OCI-LY7 (cell line): ENCODE results near the gene CCDC78. TPM values are rescaled to one million over a fixed set of nuclear protein-coding genes. Genes with fewer than 3 reads are reported as not detected.
A peak's percentile ranks its signal among the peaks of the same experiment; 100 is the strongest.

ENCODE experiments used
- BruUV-seq: library from RNA; stranded (reverse); fragments of 400-500 nt; replicated peaks from 2 replicates; lab custom pipeline; 2021; lab: Mats Ljungman, UMichigan
- CTCF ChIA-PET: fragments of 300-600 bp; sonication (Branson Sonifier 250); formaldehyde crosslinking; loops from one replicate; lab custom pipeline; 2022; ENCODE audit warnings: antibody characterized with exemption; ENCODE audit not compliant: unreplicated experiment; lab: Charles Lee
- POLR2A ChIA-PET: fragments of 300-600 bp; sonication (Branson Sonifier 250); formaldehyde crosslinking; loops from one replicate; lab custom pipeline; 2022; ENCODE audit warnings: antibody characterized with exemption; lab: Charles Lee
- DNase-seq: peaks from one replicate; pipeline ENCODE4 v3.0.0-alpha.2; 2015; ENCODE audit warnings: low spot score
- H2AFZ ChIP-seq: fragments of 200-600 bp; sonication (generic), shearing (Covaris generic); 2 replicates; pipeline ENCODE4 v1.6.1; 2014; ENCODE audit warnings: mild to moderate bottlenecking, antibody characterized with exemption, low read length, moderate library complexity
- H3K27ac ChIP-seq: fragments of 200-600 bp; sonication (generic); 2 replicates; pipeline ENCODE4 v1.5.1; 2014; ENCODE audit warnings: mixed run types, low read depth, mild to moderate bottlenecking, moderate library complexity, low read length, inconsistent platforms; ENCODE audit not compliant: poor library complexity, severe bottlenecking
- H3K36me3 ChIP-seq: fragments of 200-600 bp; sonication (generic); 2 replicates; pipeline ENCODE4 v1.6.1; 2014; ENCODE audit warnings: mild to moderate bottlenecking, antibody characterized with exemption, low read length, moderate library complexity, mixed read lengths; ENCODE audit not compliant: insufficient read depth
- H3K4me1 ChIP-seq: fragments of 200-600 bp; sonication (generic); 2 replicates; pipeline ENCODE4 v1.5.1; 2014; ENCODE audit warnings: mild to moderate bottlenecking, low read length; ENCODE audit not compliant: insufficient read depth, poor library complexity, severe bottlenecking
- H3K4me2 ChIP-seq: fragments of 200-600 bp; sonication (generic); 2 replicates; pipeline ENCODE4 v1.6.1; 2014; ENCODE audit warnings: mild to moderate bottlenecking, low read length
- H3K4me3 ChIP-seq: fragments of 200-600 bp; sonication (generic); 2 replicates; pipeline ENCODE4 v1.5.1; 2014; ENCODE audit warnings: mild to moderate bottlenecking, low read depth, low read length; ENCODE audit not compliant: poor library complexity, severe bottlenecking
- H3K79me2 ChIP-seq: fragments of 200-600 bp; sonication (generic); 2 replicates; pipeline ENCODE4 v1.6.1; 2016; ENCODE audit warnings: low read depth, mild to moderate bottlenecking, low read length, moderate library complexity, mixed read lengths; ENCODE audit not compliant: insufficient read depth
- H3K9me2 ChIP-seq: fragments of 200-600 bp; sonication (generic); 2 replicates; pipeline ENCODE4 v1.6.1; 2016; ENCODE audit warnings: mild to moderate bottlenecking, low read length, mixed read lengths; ENCODE audit not compliant: insufficient read depth
- H3K9me3 ChIP-seq: fragments of 200-600 bp; sonication (generic); 2 replicates; pipeline ENCODE4 v1.6.1; 2014; ENCODE audit warnings: mild to moderate bottlenecking, mixed run types, low read length, mixed read lengths
- H4K20me1 ChIP-seq: fragments of 200-600 bp; sonication (generic); 2 replicates; pipeline ENCODE4 v1.6.1; 2014; ENCODE audit warnings: mild to moderate bottlenecking, antibody characterized with exemption, low read length, moderate library complexity, mixed read lengths; ENCODE audit not compliant: insufficient read depth
- EZH2phosphoT487 ChIP-seq: fragments of 200-600 bp; sonication (generic); IDR thresholded peaks from 2 replicates; pipeline ENCODE4 v1.6.1; 2018; ENCODE audit warnings: low read depth, borderline replicate concordance, mild to moderate bottlenecking, mixed run types, antibody characterized with exemption, low read length, moderate library complexity, mixed read lengths
- intact Hi-C: fragments of 100-400 bp; cut with micrococcal nuclease; formaldehyde crosslinking; loops from one replicate; pipeline ENCODE4 v1.10.0; 2022; ENCODE audit not compliant: unreplicated experiment
- total RNA-seq, 2 experiments: library from RNA; depleted of rRNA in 1 of 2; stranded (reverse); fragments of >200 nt in 1 of 2; shearing (Covaris generic) in 1 of 2; gene quantifications; 2 replicates each; pipeline ENCODE4 v1.2.3, GENCODE V29; 2014 to 2022
- TF ChIP-seq, protein P1 (sequence below): fragments of 200-600 bp; sonication (generic); conservative IDR thresholded peaks from 2 replicates; pipeline ENCODE4 v1.5.1; 2014; ENCODE audit warnings: mild to moderate bottlenecking, antibody characterized with exemption, low read length, moderate library complexity, mixed read lengths

CCDC78 gene
- total RNA-seq, 2 experiments from 2014 or later = 25.8 to 57.9 TPM

DNA sequence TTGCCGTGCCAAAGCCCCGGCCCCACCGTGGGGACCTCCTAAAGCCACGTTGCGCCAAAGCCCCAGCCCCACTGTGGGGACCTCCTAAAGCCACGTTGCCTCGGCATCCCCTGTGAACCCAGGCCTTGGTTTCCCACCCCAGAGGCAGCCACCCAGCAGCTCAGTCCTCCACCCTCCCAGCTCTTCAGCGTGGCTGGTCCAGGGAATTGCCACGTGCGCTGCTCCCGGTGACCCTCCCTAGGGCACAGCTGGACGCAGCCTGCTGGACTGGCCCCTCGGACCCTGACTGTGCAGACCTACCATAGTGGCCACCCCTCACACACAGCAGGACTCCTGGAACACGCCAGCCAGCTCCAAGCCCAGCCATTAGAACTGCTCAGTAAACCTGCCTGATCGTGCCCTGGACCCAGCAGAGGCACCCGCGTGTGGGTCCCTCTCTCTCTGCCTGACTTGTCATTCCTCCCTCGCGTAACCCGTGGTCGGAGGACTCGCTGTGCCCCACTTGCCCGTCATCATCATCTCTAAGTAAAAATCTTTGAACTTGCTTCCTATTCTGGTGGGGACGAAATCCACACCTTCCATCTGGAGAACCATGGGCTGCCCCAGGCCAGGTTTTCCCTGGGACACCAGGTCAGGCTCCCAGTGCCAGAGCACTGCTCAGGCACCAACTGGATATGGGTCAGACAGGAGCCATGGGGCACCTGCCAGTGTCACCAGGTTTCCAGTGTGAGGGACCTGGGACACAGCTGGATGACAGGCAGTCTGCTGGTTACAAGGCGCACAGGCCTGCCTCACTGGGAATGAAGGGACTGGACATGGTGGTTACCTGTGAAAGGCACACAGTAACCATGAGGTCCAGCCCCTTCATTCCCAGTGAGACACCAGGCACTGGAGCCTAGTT, 9.0 kb upstream of the CCDC78 start:
- Histone ChIP-seq H3K4me1 (peaks cover 43% of the 10 kb centered on the region), H3K4me2 (peak overlapping the region; percentile 89), H3K4me3 (peak overlapping the region; percentile 71), H3K27ac (peak overlapping the region; percentile 97), H3K9me3 (no peaks in the 10 kb centered on the region), H2AFZ (no peak overlapping the region), H4K20me1 (no peaks in the 10 kb centered on the region), H3K79me2 (peaks cover 33% of the 10 kb centered on the region), H3K36me3 (peaks cover 75% of the 10 kb centered on the region), H3K9me2 (no peaks in the 10 kb centered on the region)
- POLR2A ChIA-PET = interaction anchor here (0.5 to 5.2 kb wide), 3 partner anchors 10 to 972 kb away, joined by 5 to 26 read pairs (median 6); partner anchors contain the start of genes ANTKMT and CCDC78
- no peak for DNase-seq
- CTCF ChIA-PET = no interaction called here
- BruUV-seq = no TSS peak
- intact Hi-C loops = no loop called here
- TF ChIP-seq EZH2phosphoT487 = no peak
- TF ChIP-seq, protein P1, sequence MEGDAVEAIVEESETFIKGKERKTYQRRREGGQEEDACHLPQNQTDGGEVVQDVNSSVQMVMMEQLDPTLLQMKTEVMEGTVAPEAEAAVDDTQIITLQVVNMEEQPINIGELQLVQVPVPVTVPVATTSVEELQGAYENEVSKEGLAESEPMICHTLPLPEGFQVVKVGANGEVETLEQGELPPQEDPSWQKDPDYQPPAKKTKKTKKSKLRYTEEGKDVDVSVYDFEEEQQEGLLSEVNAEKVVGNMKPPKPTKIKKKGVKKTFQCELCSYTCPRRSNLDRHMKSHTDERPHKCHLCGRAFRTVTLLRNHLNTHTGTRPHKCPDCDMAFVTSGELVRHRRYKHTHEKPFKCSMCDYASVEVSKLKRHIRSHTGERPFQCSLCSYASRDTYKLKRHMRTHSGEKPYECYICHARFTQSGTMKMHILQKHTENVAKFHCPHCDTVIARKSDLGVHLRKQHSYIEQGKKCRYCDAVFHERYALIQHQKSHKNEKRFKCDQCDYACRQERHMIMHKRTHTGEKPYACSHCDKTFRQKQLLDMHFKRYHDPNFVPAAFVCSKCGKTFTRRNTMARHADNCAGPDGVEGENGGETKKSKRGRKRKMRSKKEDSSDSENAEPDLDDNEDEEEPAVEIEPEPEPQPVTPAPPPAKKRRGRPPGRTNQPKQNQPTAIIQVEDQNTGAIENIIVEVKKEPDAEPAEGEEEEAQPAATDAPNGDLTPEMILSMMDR = no peak

GRCh38 chr16:734208-734980, 8.2 kb upstream of the CCDC78 start:
- CTCF ChIA-PET = no interaction called here
- TF ChIP-seq, protein P1 = no peak
- no peak for TF ChIP-seq EZH2phosphoT487
- DNase-seq = no peak
- no TSS peak for BruUV-seq
- Histone ChIP-seq H3K4me3 (no peak overlapping the region), H3K36me3 (peaks cover 82% of the 10 kb centered on the region), H3K27ac (no peak overlapping the region), H4K20me1 (no peaks in the 10 kb centered on the region), H3K9me3 (no peaks in the 10 kb centered on the region), H3K4me2 (no peak overlapping the region), H2AFZ (no peak overlapping the region), H3K9me2 (no peaks in the 10 kb centered on the region), H3K4me1 (peaks cover 38% of the 10 kb centered on the region), H3K79me2 (peaks cover 25% of the 10 kb centered on the region)
- POLR2A ChIA-PET = no interaction called here
- intact Hi-C loops = no loop called here
